PC-3 (cell line): ENCODE measurements around the gene MAP7D1. TPM values are rescaled to one million over a fixed set of nuclear protein-coding genes. Genes with fewer than 3 reads are reported as not detected.
A peak's percentile ranks its signal among the peaks of the same experiment; 100 is the strongest.

Experiments
- ATAC-seq: fragments of 200-7000 bp; cut with Tn5 transposase; 2 replicates; pipeline ENCODE4 v1.9.1; 2020; ENCODE audit warnings: mild to moderate bottlenecking, moderate library complexity
- BruUV-seq: library from RNA; stranded (reverse); fragments of 400-500 nt; replicated peaks from 2 replicates; lab custom pipeline; 2021; lab: Mats Ljungman, UMichigan
- CTCF ChIA-PET: fragments of 300-600 bp; sonication (Branson Sonifier 250); formaldehyde crosslinking; loops from one replicate; lab custom pipeline; 2022; ENCODE audit warnings: antibody characterized with exemption; lab: Charles Lee
- POLR2A ChIA-PET: fragments of 300-600 bp; sonication (Branson Sonifier 250); formaldehyde crosslinking; loops from one replicate; lab custom pipeline; 2022; ENCODE audit warnings: antibody characterized with exemption; ENCODE audit not compliant: unreplicated experiment; lab: Charles Lee
- DNase-seq: peaks from one replicate; pipeline ENCODE4 v3.0.0-alpha.2; 2015
- H2AFZ ChIP-seq: fragments of 300-600 bp; sonication (generic); 2 replicates; pipeline ENCODE4 v1.6.0; 2016; ENCODE audit warnings: antibody characterized with exemption, low read length
- H3F3A ChIP-seq: fragments of 300-600 bp; sonication (generic); one replicate; pipeline ENCODE4 v1.6.0; 2017; ENCODE audit warnings: antibody characterized with exemption, low read length, control low read depth, mild to moderate bottlenecking; ENCODE audit not compliant: unreplicated experiment
- H3K27ac ChIP-seq: fragments of 300-600 bp; sonication (generic); 2 replicates; pipeline ENCODE4 v1.5.1; 2016; ENCODE audit warnings: mild to moderate bottlenecking, low read length
- H3K27me3 ChIP-seq: fragments of 300-600 bp; sonication (generic); 2 replicates; pipeline ENCODE4 v1.6.1; 2016; ENCODE audit warnings: low read length, mixed read lengths
- H3K36me3 ChIP-seq: fragments of 300-600 bp; sonication (generic); 2 replicates; pipeline ENCODE4 v1.6.1; 2016; ENCODE audit warnings: low read depth, mixed run types, low read length, mixed read lengths
- H3K4me1 ChIP-seq: fragments of 300-600 bp; sonication (generic); 2 replicates; pipeline ENCODE4 v1.5.1; 2016; ENCODE audit warnings: low read length; ENCODE audit not compliant: insufficient read depth
- H3K4me2 ChIP-seq: fragments of 300-600 bp; sonication (generic); 2 replicates; pipeline ENCODE4 v1.6.0; 2016; ENCODE audit warnings: low read length
- H3K4me3 ChIP-seq: fragments of 300-600 bp; sonication (generic); 2 replicates; pipeline ENCODE4 v1.5.1; 2016; ENCODE audit warnings: mild to moderate bottlenecking, low read length, mixed read lengths
- H3K79me2 ChIP-seq: fragments of 300-600 bp; sonication (generic); 2 replicates; pipeline ENCODE4 v1.6.1; 2017; ENCODE audit warnings: low read length, mixed read lengths
- H3K9ac ChIP-seq: fragments of 300-600 bp; sonication (generic); 2 replicates; pipeline ENCODE4 v1.6.0; 2016; ENCODE audit warnings: mild to moderate bottlenecking, low read length
- H3K9me2 ChIP-seq: fragments of 300-600 bp; sonication (generic); replicated peaks from 2 replicates; pipeline ENCODE4 v1.6.1; 2016; ENCODE audit warnings: mixed run types, low read length, mixed read lengths
- H3K9me3 ChIP-seq: fragments of 300-600 bp; sonication (generic); 2 replicates; pipeline ENCODE4 v1.6.1; 2016; ENCODE audit warnings: low read length, mixed read lengths
- H4K20me1 ChIP-seq: fragments of 300-600 bp; sonication (generic); 2 replicates; pipeline ENCODE4 v1.6.1; 2016; ENCODE audit warnings: low read length, mixed read lengths
- CTCF ChIP-seq: fragments of 300-600 bp; sonication (generic); conservative IDR thresholded peaks from 2 replicates; pipeline ENCODE4 v1.5.1; 2017; ENCODE audit warnings: antibody characterized with exemption, low read depth, mild to moderate bottlenecking, low read length
- EZH2 ChIP-seq: fragments of 300-600 bp; sonication (generic); IDR thresholded peaks from one replicate; pipeline ENCODE4 v1.6.1; 2017; ENCODE audit warnings: antibody characterized with exemption, mild to moderate bottlenecking, low read length; ENCODE audit not compliant: unreplicated experiment
- EZH2phosphoT487 ChIP-seq: fragments of 300-600 bp; sonication (generic); IDR thresholded peaks from 2 replicates; pipeline ENCODE4 v1.6.1; 2018; ENCODE audit warnings: mild to moderate bottlenecking, antibody characterized with exemption, low read length, borderline replicate concordance
- intact Hi-C: fragments of 100-400 bp; cut with micrococcal nuclease; formaldehyde crosslinking; loops from 2 replicates; pipeline ENCODE4 v1.9.0; 2023
- total RNA-seq: library from RNA; depleted of rRNA; stranded (reverse); fragments of >200 nt; gene quantifications from 2 replicates; pipeline ENCODE4 v1.2.3, GENCODE V29; 2014

MAP7D1 gene
- total RNA-seq, 1 experiment from 2014 or later: 113 TPM

DNA sequence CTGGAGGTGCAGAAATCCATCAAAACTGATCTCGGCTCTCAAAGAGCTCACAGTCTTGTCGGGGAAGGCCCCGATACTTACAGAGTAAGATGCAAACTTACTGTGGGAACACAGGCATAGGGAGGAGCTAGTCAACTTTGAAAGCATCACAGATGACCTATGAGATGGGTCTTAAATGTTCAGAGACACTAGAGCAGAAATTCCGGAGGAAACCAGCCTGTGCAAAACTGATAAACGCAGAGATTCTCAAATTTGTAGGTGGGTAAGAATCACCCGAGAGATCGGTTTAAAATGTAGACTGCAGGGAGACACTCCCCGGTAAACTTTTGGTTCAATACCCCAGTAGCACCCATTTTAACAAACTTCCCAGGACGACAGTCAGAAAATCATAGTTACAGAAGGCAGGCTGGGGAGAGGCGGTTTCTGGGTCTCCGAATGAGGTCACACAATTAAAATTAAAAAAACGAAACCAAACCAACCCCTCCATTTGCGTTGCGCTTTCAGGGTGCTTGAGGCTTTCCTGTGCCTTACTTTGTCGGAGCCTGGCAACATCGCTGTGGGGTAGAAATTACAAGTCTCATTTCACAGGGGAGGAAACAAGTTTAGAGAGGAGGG lies 67.5 kb downstream of the MAP7D1 start:
- peak overlapping the region; percentile 74 for H3K27ac ChIP-seq
- H3K4me3 ChIP-seq: peak overlapping the region; percentile 77
- H3K79me2 ChIP-seq: peaks cover 42% of the 10 kb centered on the region
- CTCF ChIA-PET: interaction anchor here (1.3 to 2.3 kb wide), 3 partner anchors 62 to 77 kb away, joined by 3 to 9 read pairs (median 5); no protein-coding TSS in a partner anchor
- H4K20me1 ChIP-seq: peaks cover 29% of the 10 kb centered on the region
- peaks cover 7% of the 10 kb centered on the region; the same call in 1 of the 2 replicates for H3K36me3 ChIP-seq
- ATAC-seq: peak; percentile 11; the same call in 1 of the 2 replicates
- H3K9ac ChIP-seq: peak overlapping the region; percentile 85
- H3K27me3 ChIP-seq: no peaks in the 10 kb centered on the region
- H3K9me2 ChIP-seq: no peaks in the 10 kb centered on the region
- no peaks in the 10 kb centered on the region for H3K9me3 ChIP-seq
- peak; percentile 27 for DNase-seq
- no peaks in the 10 kb centered on the region for H3F3A ChIP-seq
- H3K4me1 ChIP-seq: peaks cover 15% of the 10 kb centered on the region
- peak overlapping the region; percentile 83 for H3K4me2 ChIP-seq
- TSS peak; percentile 98 for BruUV-seq
- no peak for TF ChIP-seq EZH2
- no peak for TF ChIP-seq EZH2phosphoT487
- no peak for TF ChIP-seq CTCF
- intact Hi-C loops: no loop called here
- H2AFZ ChIP-seq: peak overlapping the region; percentile 82
- POLR2A ChIA-PET: interaction anchor here (0.6 to 1.2 kb wide), 3 partner anchors 46 to 77 kb away, joined by 3 to 6 read pairs (median 3); partner anchors contain the start of gene TRAPPC3

- Histone ChIP-seq H3K36me3 (peaks cover 7% of the 10 kb centered on the region; the same call in 1 of the 2 replicates), H3K4me2 (peak within 1 kb of the TSS; percentile 100), H3K27ac (peak within 1 kb of the TSS; percentile 93), H3K4me3 (peak within 1 kb of the TSS; percentile 100), H3K9me3 (no peaks in the 10 kb centered on the region), H3K9me2 (no peaks in the 10 kb centered on the region), H3K79me2 (peaks cover 48% of the 10 kb centered on the region), H3F3A (no peaks in the 10 kb centered on the region), H4K20me1 (peaks cover 32% of the 10 kb centered on the region), H3K9ac (peak within 1 kb of the TSS; percentile 98), H2AFZ (peak within 1 kb of the TSS; percentile 82), H3K4me1 (peaks cover 15% of the 10 kb centered on the region), H3K27me3 (no peaks in the 10 kb centered on the region)
- ChIA-PET CTCF (interaction anchor here (1.3 to 2.3 kb wide), 3 partner anchors 61 to 76 kb away, joined by 3 to 9 read pairs (median 5); no protein-coding TSS in a partner anchor), POLR2A (interaction anchor here (0.6 to 1.2 kb wide), 5 partner anchors 12 to 76 kb away, joined by 3 to 6 read pairs (median 4); partner anchors contain the start of gene TRAPPC3)
- intact Hi-C loops: loop anchor here (1.0 to 2.0 kb wide), 4 partner anchors 35 to 77 kb away; partner anchors contain the start of gene TRAPPC3
- ATAC-seq (peak; percentile 96), DNase-seq (peak; percentile 99)
- TF ChIP-seq EZH2 (no peak), EZH2phosphoT487 (no peak), CTCF (no peak)
- BruUV-seq: no TSS peak
Measured at GRCh38 chr1:36223996-36224536, 68.1 kb downstream of the MAP7D1 start, which contains the start of gene THRAP3. TSS of gene THRAP3 (plus strand) at chr1:36224443. CDS start at chr1:36282564, 58,121 bp downstream.
